ENCODE data around the gene LYSMD2. TPM values are rescaled to one million over a fixed set of nuclear protein-coding genes. Genes with fewer than 3 reads are reported as not detected.

The LYSMD2 gene
- polyA plus RNA-seq, 1 donor from 2014 or later, result 8.3 TPM

GRCh38 chr15:51736751-51737521, 519 bp downstream of the LYSMD2 start:
- Histone ChIP-seq H3K27ac (ENCODE audit: low read length) (peak overlapping the region; percentile 18), H3K4me2 (ENCODE audit: low read length) (peak overlapping the region; percentile 90), H4K20me1 (ENCODE audit: insufficient read depth) (no peaks in the 10 kb centered on the region), H3K27me3 (ENCODE audit: insufficient read depth, low read depth, low read length) (peaks cover 13% of the 10 kb centered on the region), H3K36me3 (ENCODE audit: insufficient read depth, low read length) (no peaks in the 10 kb centered on the region), H2AFZ (ENCODE audit: low read depth, low read length) (peak overlapping the region; percentile 7), H3K9me2 (ENCODE audit: insufficient read depth, low read length) (no peaks in the 10 kb centered on the region), H3K4me3 (ENCODE audit: low read length) (peak overlapping the region; percentile 71), H3K9me3 (ENCODE audit: low read length) (no peaks in the 10 kb centered on the region), H3K9ac (ENCODE audit: low read length) (peak overlapping the region; percentile 70), H3K79me2 (replicated peaks; ENCODE audit: insufficient read depth, low read length) (no peaks in the 10 kb centered on the region), H3F3A (ENCODE audit: insufficient read depth, low read length, poor library complexity, severe bottlenecking) (no peaks in the 10 kb centered on the region)
- TF ChIP-seq SMC3 (conservative IDR thresholded peaks at IDR 0.05; ENCODE audit: poor library complexity) (no peak), MXI1 (conservative IDR thresholded peaks at IDR 0.05; ENCODE audit: poor library complexity, severe bottlenecking) (peak; percentile 92), POLR2AphosphoS5 (IDR thresholded peaks at IDR 0.05) (peak; percentile 67), RAD21 (conservative IDR thresholded peaks at IDR 0.05) (no peak)

- H2AFZ ChIP-seq (ENCODE audit: low read depth, low read length), result no peak overlapping the region
- no peaks in the 10 kb centered on the region for H3K36me3 ChIP-seq (ENCODE audit: insufficient read depth, low read length)
- no peaks in the 10 kb centered on the region for H3F3A ChIP-seq (ENCODE audit: insufficient read depth, low read length, poor library complexity, severe bottlenecking)
- no peaks in the 10 kb centered on the region for H4K20me1 ChIP-seq (ENCODE audit: insufficient read depth)
- H3K4me2 ChIP-seq (ENCODE audit: low read length), result no peak overlapping the region
- H3K27ac ChIP-seq (ENCODE audit: low read length), result no peak overlapping the region
- TF ChIP-seq EP300 (conservative IDR thresholded peaks at IDR 0.05; ENCODE audit: poor library complexity, severe bottlenecking) (no peak), TAF1 (IDR thresholded peaks at IDR 0.05; ENCODE audit: low read depth) (no peak), RAD21 (conservative IDR thresholded peaks at IDR 0.05) (no peak), CTCF (IDR thresholded peaks at IDR 0.05; ENCODE audit: poor library complexity, severe bottlenecking) (no peak), REST (IDR thresholded peaks at IDR 0.05; ENCODE audit: borderline replicate concordance) (no peak), POLR2AphosphoS5 (IDR thresholded peaks at IDR 0.05) (no peak), MXI1 (conservative IDR thresholded peaks at IDR 0.05; ENCODE audit: poor library complexity, severe bottlenecking) (no peak), EZH2 (IDR thresholded peaks at IDR 0.05; ENCODE audit: borderline replicate concordance, insufficient read depth, low read length, poor library complexity, severe bottlenecking) (no peak), SMC3 (conservative IDR thresholded peaks at IDR 0.05; ENCODE audit: poor library complexity) (no peak)
- no peaks in the 10 kb centered on the region for H3K79me2 ChIP-seq (replicated peaks; ENCODE audit: insufficient read depth, low read length)
- peak overlapping the region; percentile 71 for H3K4me3 ChIP-seq (ENCODE audit: low read length)
- H3K9me2 ChIP-seq (ENCODE audit: insufficient read depth, low read length), result no peaks in the 10 kb centered on the region
- no peaks in the 10 kb centered on the region for H3K9me3 ChIP-seq (ENCODE audit: low read length)
- H3K9ac ChIP-seq (ENCODE audit: low read length), result no peak overlapping the region
- H3K27me3 ChIP-seq (ENCODE audit: insufficient read depth, low read depth, low read length), result peaks cover 13% of the 10 kb centered on the region
These were observed 1.4 kb downstream of the LYSMD2 start for GRCh38 chr15:51736069-51736468.
